ENCODE measurements around the gene ALG14. TPM values are rescaled to one million over a fixed set of nuclear protein-coding genes. Genes with fewer than 3 reads are reported as not detected.

ALG14 gene
- total RNA-seq, 4 donors from 2014 or later, result 0.53 to 1.3 (median 1.0) TPM

GRCh38 chr1:94929351-94930217, 143.2 kb downstream of the ALG14 start:
- intact Hi-C loops (cut with DNase I), result loop anchor here (10.0 kb wide), 2 partner anchors 75 to 105 kb away; no protein-coding TSS in a partner anchor
- peaks cover 0 to 16% (median 0%) of the 10 kb centered on the region in 4 donors for H3K27me3 ChIP-seq
- no peak for TF ChIP-seq CTCF (IDR thresholded peaks at IDR 0.05)
- no peak for TF ChIP-seq POLR2A (IDR thresholded peaks at IDR 0.05)
- 78 to 80% methylated on average over 11 of the region's 11 CpGs for WGBS, 2 donors
- H3K4me3 ChIP-seq, result peak overlapping the region in 2 of 4 donors; percentile 35 to 77
- H3K4me1 ChIP-seq, result peaks cover 0 to 48% (median 5%) of the 10 kb centered on the region in 3 donors
- peak overlapping the region in 3 of 4 donors; percentile 5 to 96 (median 95) for H3K27ac ChIP-seq
- no peak for DNase-seq
- H3K36me3 ChIP-seq, result no peaks in the 10 kb centered on the region
- H3K9me3 ChIP-seq, result no peaks in the 10 kb centered on the region

GRCh38 chr1:94928293-94928939, 144.3 kb downstream of the ALG14 start:
- Histone ChIP-seq H3K4me3 (peak overlapping the region in 3 of 4 donors; percentile 76 to 81 (median 77)), H3K27me3 (peaks cover 0 to 16% (median 0%) of the 10 kb centered on the region in 4 donors), H3K9me3 (no peaks in the 10 kb centered on the region), H3K36me3 (peaks cover 0 to 5% (median 0%) of the 10 kb centered on the region in 3 donors), H3K4me1 (peaks cover 5 to 59% (median 11%) of the 10 kb centered on the region in 3 donors), H3K27ac (peak overlapping the region; percentile 92 to 96 (median 94))
- no peak for DNase-seq
- TF ChIP-seq CTCF (IDR thresholded peaks at IDR 0.05), result no peak
- TF ChIP-seq POLR2A (IDR thresholded peaks at IDR 0.05), result no peak
- intact Hi-C loops (cut with DNase I), result loop anchor here (10.0 kb wide), 2 partner anchors 74 to 106 kb away; no protein-coding TSS in a partner anchor
- WGBS, 2 donors, result 64 to 68% methylated on average over 7 of the region's 7 CpGs

GRCh38 chr1:94927405-94928175, 145.2 kb downstream of the ALG14 start:
- Histone ChIP-seq H3K36me3 (peaks cover 0 to 5% (median 0%) of the 10 kb centered on the region in 3 donors), H3K27ac (peak overlapping the region; percentile 92 to 96 (median 94)), H3K4me1 (peaks cover 5 to 67% (median 17%) of the 10 kb centered on the region in 3 donors), H3K4me3 (peak overlapping the region; percentile 73 to 81 (median 76)), H3K27me3 (peaks cover 0 to 16% (median 0%) of the 10 kb centered on the region in 4 donors), H3K9me3 (no peaks in the 10 kb centered on the region)
- 38 to 48% methylated on average over 21 to 24 of the region's 40 CpGs for WGBS, 2 donors
- intact Hi-C loops (cut with DNase I), result loop anchor here (10.0 kb wide), 2 partner anchors 73 to 107 kb away; no protein-coding TSS in a partner anchor
- DNase-seq, result no peak
- TF ChIP-seq POLR2A (IDR thresholded peaks at IDR 0.05) (no peak), CTCF (IDR thresholded peaks at IDR 0.05) (no peak)

- H3K36me3 ChIP-seq, result peaks cover 0 to 5% (median 0%) of the 10 kb centered on the region in 3 donors
- H3K4me3 ChIP-seq, result peak within 1 kb of the TSS; percentile 73 to 81 (median 76)
- intact Hi-C loops (cut with DNase I), result loop anchor here (10.0 kb wide), 2 partner anchors 72 to 108 kb away; no protein-coding TSS in a partner anchor
- H3K4me1 ChIP-seq, result peaks cover 5 to 74% (median 17%) of the 10 kb centered on the region in 3 donors
- H3K9me3 ChIP-seq, result no peaks in the 10 kb centered on the region
- H3K27ac ChIP-seq, result peak within 1 kb of the TSS; percentile 92 to 96 (median 94)
- no CpG with 5 or more reads among the region's 57 CpGs for WGBS, 2 donors
- TF ChIP-seq CTCF (IDR thresholded peaks at IDR 0.05) (peak in 2 of 6 experiments; percentile 5 to 6), POLR2A (IDR thresholded peaks at IDR 0.05) (peak in 3 of 4 donors; percentile 41 to 96 (median 96))
- no peak for DNase-seq
- peaks cover 0 to 16% (median 0%) of the 10 kb centered on the region in 4 donors for H3K27me3 ChIP-seq
These were observed 145.8 kb downstream of the ALG14 start, which contains the start of gene CNN3 for GRCh38 chr1:94926915-94927404. TSS of gene CNN3 (minus strand) at chr1:94927110. CDS start at chr1:94926894, 216 bp downstream.

Data from esophagus squamous epithelium (tissue), 5 donors.